ENCODE results near the gene GALNT11.

The GALNT11 gene

DNA sequence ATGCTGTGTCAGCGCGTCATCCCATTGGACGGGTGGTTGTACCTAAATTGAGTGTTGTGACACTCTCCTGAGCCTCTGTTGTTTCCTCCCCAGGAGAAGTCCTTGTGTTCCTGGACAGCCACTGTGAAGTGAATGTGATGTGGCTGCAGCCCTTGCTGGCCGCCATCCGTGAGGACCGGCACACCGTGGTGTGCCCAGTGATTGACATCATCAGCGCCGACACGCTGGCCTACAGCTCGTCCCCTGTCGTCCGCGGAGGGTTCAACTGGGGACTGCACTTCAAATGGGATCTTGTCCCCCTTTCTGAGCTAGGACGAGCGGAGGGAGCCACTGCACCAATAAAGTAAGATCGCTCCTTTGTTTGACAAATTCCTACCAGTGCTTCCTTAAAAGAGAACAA, 82.5 kb downstream of the GALNT11 start:
- H3K9ac ChIP-seq (ENCODE audit: insufficient read length, low read depth), result no peak overlapping the region
- peaks cover 31% of the 10 kb centered on the region for H3K36me3 ChIP-seq (ENCODE audit: insufficient read depth, insufficient read length, low read length)
- no peaks in the 10 kb centered on the region for H3K9me3 ChIP-seq (ENCODE audit: insufficient read depth, low read length)
- no peak overlapping the region for H3K4me3 ChIP-seq (ENCODE audit: insufficient read length, low read depth)
- DNase-seq (ENCODE audit: low read depth, low spot score), result no peak
- H3K27me3 ChIP-seq (ENCODE audit: insufficient read depth, insufficient read length), result no peaks in the 10 kb centered on the region
- H3K4me1 ChIP-seq (ENCODE audit: insufficient read depth, insufficient read length), result no peaks in the 10 kb centered on the region
- TF ChIP-seq ZNF274 (IDR thresholded peaks at IDR 0.05; ENCODE audit: low read depth, low read length), result no peak
- no peak for TF ChIP-seq YY1 (IDR thresholded peaks at IDR 0.05; ENCODE audit: insufficient read depth, insufficient read length)
- no peak for TF ChIP-seq SUZ12 (IDR thresholded peaks at IDR 0.05; ENCODE audit: extremely low read depth, insufficient read depth, insufficient read length)

- no peak overlapping the region for H3K9ac ChIP-seq (ENCODE audit: insufficient read length, low read depth)
Observed at GRCh38 chr7:152108359-152108758, 82.9 kb downstream of the GALNT11 start.

GRCh38 chr7:152112829-152113228, 87.4 kb downstream of the GALNT11 start:
- H3K27me3 ChIP-seq (ENCODE audit: insufficient read depth, insufficient read length), result no peaks in the 10 kb centered on the region
- no peak overlapping the region for H3K9ac ChIP-seq (ENCODE audit: insufficient read length, low read depth)
- no peak for DNase-seq (ENCODE audit: low read depth, low spot score)
- no peak overlapping the region for H3K4me3 ChIP-seq (ENCODE audit: insufficient read length, low read depth)
- H3K36me3 ChIP-seq (ENCODE audit: insufficient read depth, insufficient read length, low read length), result peaks cover 42% of the 10 kb centered on the region
- H3K4me1 ChIP-seq (ENCODE audit: insufficient read depth, insufficient read length), result no peaks in the 10 kb centered on the region
- TF ChIP-seq ZNF274 (IDR thresholded peaks at IDR 0.05; ENCODE audit: low read depth, low read length) (no peak), YY1 (IDR thresholded peaks at IDR 0.05; ENCODE audit: insufficient read depth, insufficient read length) (no peak), SUZ12 (IDR thresholded peaks at IDR 0.05; ENCODE audit: extremely low read depth, insufficient read depth, insufficient read length) (no peak)
- no peaks in the 10 kb centered on the region for H3K9me3 ChIP-seq (ENCODE audit: insufficient read depth, low read length)

More at GRCh38 chr7:152108359-152108758, 82.9 kb downstream of the GALNT11 start:
- no peak for DNase-seq (ENCODE audit: low read depth, low spot score)
- Histone ChIP-seq H3K9me3 (ENCODE audit: insufficient read depth, low read length) (no peaks in the 10 kb centered on the region), H3K4me1 (ENCODE audit: insufficient read depth, insufficient read length) (no peaks in the 10 kb centered on the region), H3K36me3 (ENCODE audit: insufficient read depth, insufficient read length, low read length) (peaks cover 31% of the 10 kb centered on the region), H3K27me3 (ENCODE audit: insufficient read depth, insufficient read length) (no peaks in the 10 kb centered on the region), H3K4me3 (ENCODE audit: insufficient read length, low read depth) (no peak overlapping the region)
- TF ChIP-seq SUZ12 (IDR thresholded peaks at IDR 0.05; ENCODE audit: extremely low read depth, insufficient read depth, insufficient read length), result no peak
- TF ChIP-seq YY1 (IDR thresholded peaks at IDR 0.05; ENCODE audit: insufficient read depth, insufficient read length), result no peak
- no peak for TF ChIP-seq ZNF274 (IDR thresholded peaks at IDR 0.05; ENCODE audit: low read depth, low read length)

DNA sequence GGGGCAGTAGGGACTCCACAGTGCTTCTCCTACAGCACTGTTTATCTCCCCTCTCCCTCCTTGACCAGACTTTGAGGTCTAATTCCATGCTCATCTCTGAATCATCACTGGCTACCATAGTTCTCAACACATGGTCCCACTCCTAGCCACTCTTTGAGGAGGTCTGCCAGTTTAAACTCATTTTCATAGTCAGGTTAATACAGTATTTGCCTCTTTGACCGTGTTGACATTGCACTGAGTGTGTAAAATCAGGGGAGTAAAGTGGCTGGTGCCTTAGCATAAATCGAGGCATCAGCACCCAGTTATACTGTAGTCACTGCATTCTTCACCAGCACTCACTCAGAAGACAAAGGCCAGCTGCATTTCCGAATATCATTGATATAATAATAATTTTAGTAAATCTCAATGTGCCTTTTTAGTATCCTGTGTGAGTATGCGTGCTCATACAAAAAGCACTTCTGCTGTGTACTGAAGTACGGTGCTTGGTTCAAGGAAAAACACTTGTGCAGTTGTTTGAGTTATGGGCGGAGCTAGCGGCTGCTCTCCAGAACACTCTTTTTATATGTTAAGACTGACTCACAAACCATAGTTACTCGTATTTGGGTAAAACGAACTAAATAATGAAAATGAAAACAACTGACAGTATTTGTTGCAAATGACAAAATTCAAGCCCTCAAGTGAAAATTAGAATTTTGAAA, 89.7 kb downstream of the GALNT11 start:
- no peak overlapping the region for H3K9ac ChIP-seq (ENCODE audit: insufficient read length, low read depth)
- TF ChIP-seq SUZ12 (IDR thresholded peaks at IDR 0.05; ENCODE audit: extremely low read depth, insufficient read depth, insufficient read length) (no peak), ZNF274 (IDR thresholded peaks at IDR 0.05; ENCODE audit: low read depth, low read length) (no peak), YY1 (IDR thresholded peaks at IDR 0.05; ENCODE audit: insufficient read depth, insufficient read length) (no peak)
- no peaks in the 10 kb centered on the region for H3K9me3 ChIP-seq (ENCODE audit: insufficient read depth, low read length)
- H3K4me3 ChIP-seq (ENCODE audit: insufficient read length, low read depth), result no peak overlapping the region
- H3K4me1 ChIP-seq (ENCODE audit: insufficient read depth, insufficient read length), result no peaks in the 10 kb centered on the region
- no peak for DNase-seq (ENCODE audit: low read depth, low spot score)
- H3K27me3 ChIP-seq (ENCODE audit: insufficient read depth, insufficient read length), result no peaks in the 10 kb centered on the region
- peaks cover 60% of the 10 kb centered on the region for H3K36me3 ChIP-seq (ENCODE audit: insufficient read depth, insufficient read length, low read length)

GRCh38 chr7:152117356-152117755, 91.9 kb downstream of the GALNT11 start:
- Histone ChIP-seq H3K36me3 (ENCODE audit: insufficient read depth, insufficient read length, low read length) (peaks cover 74% of the 10 kb centered on the region), H3K9ac (ENCODE audit: insufficient read length, low read depth) (no peak overlapping the region), H3K4me1 (ENCODE audit: insufficient read depth, insufficient read length) (no peaks in the 10 kb centered on the region), H3K27me3 (ENCODE audit: insufficient read depth, insufficient read length) (no peaks in the 10 kb centered on the region), H3K4me3 (ENCODE audit: insufficient read length, low read depth) (no peak overlapping the region), H3K9me3 (ENCODE audit: insufficient read depth, low read length) (no peaks in the 10 kb centered on the region)
- no peak for TF ChIP-seq ZNF274 (IDR thresholded peaks at IDR 0.05; ENCODE audit: low read depth, low read length)
- TF ChIP-seq YY1 (IDR thresholded peaks at IDR 0.05; ENCODE audit: insufficient read depth, insufficient read length), result no peak
- no peak for TF ChIP-seq SUZ12 (IDR thresholded peaks at IDR 0.05; ENCODE audit: extremely low read depth, insufficient read depth, insufficient read length)
- no peak for DNase-seq (ENCODE audit: low read depth, low spot score)

DNA sequence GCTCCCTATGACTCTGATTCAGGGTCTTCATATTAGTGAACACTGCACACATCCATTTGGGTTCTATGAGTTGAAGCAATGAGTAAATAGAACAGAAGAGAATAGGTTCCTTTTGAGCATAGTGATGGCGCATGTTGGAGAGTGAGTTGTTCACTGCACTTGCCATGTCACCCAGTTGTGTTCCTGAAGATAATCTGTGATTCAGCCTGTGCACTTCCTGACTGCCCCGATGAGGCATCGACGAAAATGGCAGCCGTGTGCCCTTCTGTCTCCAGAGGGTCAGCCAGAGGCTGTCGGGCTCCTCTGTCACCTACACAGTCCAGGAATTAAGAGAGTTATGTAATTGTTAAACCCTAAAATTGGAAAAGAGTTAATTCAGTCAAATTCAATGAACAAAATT, 94.7 kb downstream of the GALNT11 start:
- H3K9ac ChIP-seq (ENCODE audit: insufficient read length, low read depth), result no peak overlapping the region
- no peak overlapping the region for H3K4me3 ChIP-seq (ENCODE audit: insufficient read length, low read depth)
- peaks cover 6% of the 10 kb centered on the region; the same call in 1 of the 2 replicates for H3K9me3 ChIP-seq (ENCODE audit: insufficient read depth, low read length)
- H3K36me3 ChIP-seq (ENCODE audit: insufficient read depth, insufficient read length, low read length), result peaks cover 71% of the 10 kb centered on the region
- no peak for TF ChIP-seq YY1 (IDR thresholded peaks at IDR 0.05; ENCODE audit: insufficient read depth, insufficient read length)
- TF ChIP-seq SUZ12 (IDR thresholded peaks at IDR 0.05; ENCODE audit: extremely low read depth, insufficient read depth, insufficient read length), result no peak
- TF ChIP-seq ZNF274 (IDR thresholded peaks at IDR 0.05; ENCODE audit: low read depth, low read length), result no peak
- no peak for DNase-seq (ENCODE audit: low read depth, low spot score)
- H3K4me1 ChIP-seq (ENCODE audit: insufficient read depth, insufficient read length), result no peaks in the 10 kb centered on the region
- H3K27me3 ChIP-seq (ENCODE audit: insufficient read depth, insufficient read length), result no peaks in the 10 kb centered on the region

DNA sequence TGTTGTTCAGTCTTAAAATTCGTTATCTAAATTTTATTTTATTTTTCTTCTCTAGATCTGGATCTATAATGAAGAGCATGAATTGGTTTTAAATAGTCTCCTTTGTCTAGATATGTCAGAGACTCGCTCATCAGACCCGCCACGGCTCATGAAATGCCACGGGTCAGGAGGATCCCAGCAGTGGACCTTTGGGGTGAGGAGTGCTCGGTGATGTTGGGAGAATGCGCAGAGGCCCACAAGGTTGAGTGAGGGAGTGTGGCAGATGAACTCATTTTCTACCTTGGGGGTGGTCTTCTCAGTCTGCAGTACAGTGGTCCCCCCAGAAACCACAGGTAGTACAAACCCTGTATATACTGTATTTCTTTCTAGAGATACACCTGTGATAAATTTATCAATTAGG, 95.3 kb downstream of the GALNT11 start:
- H3K9ac ChIP-seq (ENCODE audit: insufficient read length, low read depth), result no peak overlapping the region
- peaks cover 69% of the 10 kb centered on the region for H3K36me3 ChIP-seq (ENCODE audit: insufficient read depth, insufficient read length, low read length)
- no peaks in the 10 kb centered on the region for H3K4me1 ChIP-seq (ENCODE audit: insufficient read depth, insufficient read length)
- DNase-seq (ENCODE audit: low read depth, low spot score), result no peak
- H3K4me3 ChIP-seq (ENCODE audit: insufficient read length, low read depth), result no peak overlapping the region
- TF ChIP-seq SUZ12 (IDR thresholded peaks at IDR 0.05; ENCODE audit: extremely low read depth, insufficient read depth, insufficient read length) (no peak), ZNF274 (IDR thresholded peaks at IDR 0.05; ENCODE audit: low read depth, low read length) (no peak), YY1 (IDR thresholded peaks at IDR 0.05; ENCODE audit: insufficient read depth, insufficient read length) (no peak)
- H3K27me3 ChIP-seq (ENCODE audit: insufficient read depth, insufficient read length), result no peaks in the 10 kb centered on the region
- H3K9me3 ChIP-seq (ENCODE audit: insufficient read depth, low read length), result peaks cover 6% of the 10 kb centered on the region; the same call in 1 of the 2 replicates

All from NT2/D1 (cell line).